ENCODE measurements around the gene CCDC195.
"Not testable (repeated sequence)": the region's sequence is repeated elsewhere in the genome, so short reads cannot be mapped to it uniquely, and the experiment has no call there.

CCDC195 gene

GRCh38 chr2:224711381-224711780 lies 4.8 kb downstream of the CCDC195 start:
- in situ Hi-C loops (cut with HindIII; ENCODE audit: low pct_ligation_motif_present, low pct_unique_long_range_greater_than_20kb, low sequenced_read_pairs), result no loop called here
- no peak for DNase-seq

GRCh38 chr2:224709301-224709700 lies 6.9 kb downstream of the CCDC195 start:
- no peak for DNase-seq
- in situ Hi-C loops (cut with HindIII; ENCODE audit: low pct_ligation_motif_present, low pct_unique_long_range_greater_than_20kb, low sequenced_read_pairs), result no loop called here

DNA sequence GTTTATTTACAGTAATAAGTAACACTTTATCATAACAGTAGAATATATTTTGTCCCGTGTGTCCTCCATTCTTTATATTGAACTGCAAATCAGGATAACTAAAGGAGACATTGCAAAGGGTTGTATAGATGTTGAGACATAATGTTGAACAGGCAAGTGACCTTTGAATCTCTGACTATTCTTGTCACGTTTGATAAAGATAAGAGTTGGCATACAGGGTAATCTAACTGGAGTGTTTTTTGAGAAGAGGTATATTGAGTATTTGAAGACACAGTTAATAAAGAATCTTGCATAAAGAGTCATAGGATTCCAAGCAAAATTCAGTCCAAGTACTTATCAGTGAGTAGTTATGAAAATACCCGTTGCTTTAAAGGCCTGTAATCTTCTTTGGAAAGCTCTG lies 21.7 kb downstream of the CCDC195 start:
- in situ Hi-C loops (cut with HindIII; ENCODE audit: low pct_ligation_motif_present, low pct_unique_long_range_greater_than_20kb, low sequenced_read_pairs), result no loop called here
- DNase-seq, result no peak

- no peak for DNase-seq
- in situ Hi-C loops (cut with HindIII; ENCODE audit: low pct_ligation_motif_present, low pct_unique_long_range_greater_than_20kb, low sequenced_read_pairs), result no loop called here
Measured at GRCh38 chr2:224691563-224691962, 24.6 kb downstream of the CCDC195 start.

DNA sequence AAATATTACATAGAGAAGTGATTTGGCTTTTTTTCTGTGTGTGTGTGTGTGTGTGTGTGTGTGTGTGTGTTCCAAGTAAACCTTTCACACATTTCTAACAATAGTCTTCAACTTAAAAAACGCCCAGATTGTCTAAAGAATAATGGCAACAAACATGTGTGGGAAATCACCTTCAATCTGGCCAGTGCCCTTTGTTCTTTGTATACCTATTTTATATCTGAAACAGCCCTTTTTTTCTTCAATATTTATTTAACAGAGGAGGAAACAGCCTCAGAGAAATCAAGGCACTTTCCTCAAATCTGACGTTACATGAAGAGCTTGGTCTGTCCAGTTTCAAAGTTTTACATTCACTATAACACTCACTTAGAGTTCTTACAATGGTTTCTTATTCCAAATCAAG lies 25.3 kb downstream of the CCDC195 start:
- DNase-seq, result no peak
- in situ Hi-C loops (cut with HindIII; ENCODE audit: low pct_ligation_motif_present, low pct_unique_long_range_greater_than_20kb, low sequenced_read_pairs), result no loop called here

- no peak for DNase-seq
- in situ Hi-C loops (cut with HindIII; ENCODE audit: low pct_ligation_motif_present, low pct_unique_long_range_greater_than_20kb, low sequenced_read_pairs), result no loop called here
Measured at GRCh38 chr2:224689539-224689938, 26.6 kb downstream of the CCDC195 start.

- DNase-seq, result no peak
- in situ Hi-C loops (cut with HindIII; ENCODE audit: low pct_ligation_motif_present, low pct_unique_long_range_greater_than_20kb, low sequenced_read_pairs), result no loop called here
Measured at GRCh38 chr2:224688997-224689396, 27.2 kb downstream of the CCDC195 start.

GRCh38 chr2:224687156-224687555 lies 29.0 kb downstream of the CCDC195 start:
- no peak for DNase-seq
- in situ Hi-C loops (cut with HindIII; ENCODE audit: low pct_ligation_motif_present, low pct_unique_long_range_greater_than_20kb, low sequenced_read_pairs), result no loop called here

DNA sequence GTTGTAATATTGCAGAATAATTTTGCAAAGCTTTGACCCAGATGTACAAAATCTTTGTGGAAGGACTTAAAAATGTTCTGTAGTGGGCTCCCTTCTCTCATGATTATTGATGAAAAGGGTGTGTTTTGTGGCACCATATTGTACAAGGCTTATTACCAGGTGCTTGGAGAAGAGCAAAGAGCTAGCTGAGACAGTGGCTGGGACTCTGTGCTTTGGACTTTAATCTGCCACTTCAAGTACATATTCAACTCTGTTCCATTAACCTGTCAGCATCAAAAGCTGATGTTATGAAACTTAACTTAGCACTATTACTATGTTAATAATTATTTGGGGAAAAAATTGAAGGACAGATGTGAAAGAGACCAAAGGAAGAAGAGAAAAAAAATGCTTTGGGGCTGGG lies 31.0 kb downstream of the CCDC195 start:
- in situ Hi-C loops (cut with HindIII; ENCODE audit: low pct_ligation_motif_present, low pct_unique_long_range_greater_than_20kb, low sequenced_read_pairs), result no loop called here
- no peak for DNase-seq

GRCh38 chr2:224682134-224682533 lies 34.0 kb downstream of the CCDC195 start:
- no peak for DNase-seq
- in situ Hi-C loops (cut with HindIII; ENCODE audit: low pct_ligation_motif_present, low pct_unique_long_range_greater_than_20kb, low sequenced_read_pairs), result no loop called here

DNA sequence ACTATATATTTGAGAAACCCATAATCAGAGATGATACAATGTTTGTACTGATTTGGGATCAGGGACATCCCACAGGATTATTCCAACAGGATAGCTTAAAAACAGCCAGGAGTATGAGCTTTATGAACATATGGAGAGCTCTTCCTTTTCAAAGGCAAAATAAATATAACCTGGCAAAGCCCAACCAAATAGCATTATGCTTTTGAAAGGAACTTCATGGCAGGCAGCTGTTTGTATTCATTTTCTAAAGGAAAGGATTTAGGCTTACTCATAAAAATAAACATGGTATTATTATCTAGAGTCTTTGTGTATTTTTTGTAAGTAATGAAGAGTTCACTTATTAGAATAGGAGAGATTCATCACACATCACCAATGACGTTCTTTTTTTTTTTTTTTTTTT lies 44.4 kb downstream of the CCDC195 start:
- DNase-seq, result no peak
- in situ Hi-C loops (cut with HindIII; ENCODE audit: low pct_ligation_motif_present, low pct_unique_long_range_greater_than_20kb, low sequenced_read_pairs), result no loop called here

DNA sequence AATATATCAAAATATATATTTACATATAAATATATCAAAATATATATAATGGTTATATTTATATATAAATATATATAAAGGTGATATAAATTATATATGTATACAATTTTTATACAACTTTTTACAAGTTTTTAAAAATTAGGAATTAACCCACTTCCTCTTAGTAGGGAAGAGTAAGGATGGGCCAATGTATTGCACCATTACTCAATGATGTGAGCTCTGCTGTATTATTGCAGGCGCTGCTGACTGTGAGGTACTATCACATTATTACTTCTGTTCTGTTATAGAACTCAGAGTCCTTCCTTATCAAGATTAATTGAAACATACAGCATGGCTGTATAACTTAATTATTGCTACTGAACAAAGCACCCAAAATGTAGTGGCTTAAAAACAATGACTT lies 46.0 kb downstream of the CCDC195 start:
- in situ Hi-C loops (cut with HindIII; ENCODE audit: low pct_ligation_motif_present, low pct_unique_long_range_greater_than_20kb, low sequenced_read_pairs), result no loop called here
- DNase-seq, result no peak

DNA sequence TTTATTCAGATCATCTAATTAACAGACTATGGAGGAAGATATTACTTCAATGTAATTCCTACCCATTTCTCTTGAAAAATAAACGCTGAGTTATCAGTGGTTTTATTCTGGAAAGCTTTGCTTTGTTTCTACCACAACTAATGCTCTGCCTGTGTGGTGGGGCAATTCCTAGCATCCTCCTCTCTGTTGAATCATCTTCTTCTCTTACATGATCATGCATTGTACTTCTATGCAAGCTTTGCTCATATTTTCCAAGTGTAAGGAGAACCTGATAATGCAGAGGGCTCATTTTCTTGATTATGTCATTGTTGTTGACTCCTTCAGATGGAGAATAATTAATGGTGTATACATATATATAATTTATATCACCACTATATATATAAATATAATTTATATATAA lies 46.7 kb downstream of the CCDC195 start:
- in situ Hi-C loops (cut with HindIII; ENCODE audit: low pct_ligation_motif_present, low pct_unique_long_range_greater_than_20kb, low sequenced_read_pairs), result no loop called here
- DNase-seq, result no peak

GRCh38 chr2:224668123-224668909 lies 47.8 kb downstream of the CCDC195 start:
- in situ Hi-C loops (cut with HindIII; ENCODE audit: low pct_ligation_motif_present, low pct_unique_long_range_greater_than_20kb, low sequenced_read_pairs), result no loop called here
- no peak for DNase-seq

GRCh38 chr2:224666951-224667553 lies 49.1 kb downstream of the CCDC195 start:
- in situ Hi-C loops (cut with HindIII; ENCODE audit: low pct_ligation_motif_present, low pct_unique_long_range_greater_than_20kb, low sequenced_read_pairs), result no loop called here
- no peak for DNase-seq

- DNase-seq; in situ Hi-C loops (cut with HindIII; ENCODE audit: low pct_ligation_motif_present, low pct_unique_long_range_greater_than_20kb, low sequenced_read_pairs): not testable (repeated sequence)
Measured at GRCh38 chr2:224663322-224663721, 52.8 kb downstream of the CCDC195 start.

GRCh38 chr2:224661708-224662107 lies 54.5 kb downstream of the CCDC195 start:
- in situ Hi-C loops (cut with HindIII; ENCODE audit: low pct_ligation_motif_present, low pct_unique_long_range_greater_than_20kb, low sequenced_read_pairs); DNase-seq: not testable (repeated sequence)

DNA sequence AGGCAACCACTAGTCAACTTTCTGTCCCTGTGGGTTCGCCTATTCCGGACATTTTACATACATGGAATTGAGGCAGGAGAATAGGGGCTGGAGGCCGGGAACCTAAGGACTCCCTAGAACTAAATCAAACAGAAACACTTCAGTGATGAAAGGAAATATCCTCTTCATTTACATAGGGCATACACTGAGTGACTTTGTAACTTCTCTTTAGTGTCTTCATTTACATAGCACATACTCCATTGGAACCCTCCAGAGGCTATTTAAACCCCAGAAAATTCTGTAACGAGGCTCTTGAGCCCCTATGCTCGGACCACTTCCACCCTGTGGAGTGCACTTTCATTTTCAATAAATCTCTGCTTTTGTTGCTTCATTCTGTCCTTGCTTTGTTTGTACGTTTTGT lies 56.5 kb downstream of the CCDC195 start:
- no peak for DNase-seq
- in situ Hi-C loops (cut with HindIII; ENCODE audit: low pct_ligation_motif_present, low pct_unique_long_range_greater_than_20kb, low sequenced_read_pairs), result no loop called here

- no peak for DNase-seq
- in situ Hi-C loops (cut with HindIII; ENCODE audit: low pct_ligation_motif_present, low pct_unique_long_range_greater_than_20kb, low sequenced_read_pairs), result no loop called here
Measured at GRCh38 chr2:224658780-224659405, 57.3 kb downstream of the CCDC195 start.

DNA sequence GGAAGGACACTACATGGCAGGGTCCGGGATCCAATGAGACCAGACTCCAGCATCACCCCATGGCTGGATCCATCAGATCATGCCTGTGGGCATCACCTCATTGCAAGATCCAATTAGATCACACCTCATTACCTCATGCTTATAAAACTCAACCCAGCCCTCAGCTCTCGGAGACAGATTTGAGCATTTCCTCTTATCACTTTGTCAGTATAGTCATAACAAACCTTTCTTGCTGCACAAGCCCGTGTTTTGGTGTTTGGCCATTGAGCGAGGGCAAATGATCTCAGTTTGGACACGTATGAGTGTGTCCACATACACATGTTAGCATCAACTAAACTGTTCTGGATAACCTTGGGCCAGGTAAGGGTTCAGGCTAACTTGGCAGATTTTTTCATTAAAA lies 58.8 kb downstream of the CCDC195 start:
- in situ Hi-C loops (cut with HindIII; ENCODE audit: low pct_ligation_motif_present, low pct_unique_long_range_greater_than_20kb, low sequenced_read_pairs), result no loop called here
- no peak for DNase-seq
